HEK293 (cell line): ENCODE measurements around the gene POU2AF1.
A peak's percentile ranks its signal among the peaks of the same experiment; 100 is the strongest.

Experiments
- CTCF ChIA-PET: fragments of 350-600 bp; formaldehyde crosslinking; extraction: SDS; loops from one replicate; lab custom pipeline; 2021; ENCODE audit warnings: antibody characterized with exemption; lab: Yijun Ruan, JAX
- POLR2A ChIA-PET: fragments of 300-600 bp; formaldehyde crosslinking; extraction: SDS; loops from one replicate; lab custom pipeline; 2020; ENCODE audit warnings: antibody characterized with exemption, inconsistent platforms; lab: Yijun Ruan, JAX
- H3K27ac ChIP-seq: fragments of 200-500 bp; sonication (Bioruptor generic); 2 replicates; pipeline ENCODE4 v1.5.1; 2014; ENCODE audit warnings: low read depth, low read length, control low read depth, inconsistent platforms; ENCODE audit errors: extremely low read depth
- H3K36me3 ChIP-seq, 2 experiments: fragments of 200-500 bp in 1 of 2; sonication (Bioruptor generic) in 1 of 2; 1 replicate in 1 of 2; 2 replicates in 1 of 2; pipeline ENCODE4 v1.5.1; 2014 to 2017; ENCODE audit warnings: inconsistent platforms in 2 of 2, low read length in 2 of 2; ENCODE audit not compliant: control insufficient read depth in 2 of 2, insufficient read depth in 1 of 2
- H3K4me1 ChIP-seq: fragments of 200-500 bp; sonication (Bioruptor generic); 2 replicates; pipeline ENCODE4 v1.5.1; 2014; ENCODE audit warnings: mild to moderate bottlenecking, low read length, inconsistent platforms; ENCODE audit not compliant: control insufficient read depth, insufficient read depth
- H3K4me3 ChIP-seq: 2 replicates; pipeline ENCODE4 v1.5.1; 2011; ENCODE audit warnings: low read depth, mild to moderate bottlenecking, control low read depth, low read length, moderate library complexity
- H3K9me3 ChIP-seq: fragments of 200-500 bp; sonication (Bioruptor generic); 2 replicates; pipeline ENCODE4 v1.5.1; 2014; ENCODE audit warnings: low read depth, low read length, inconsistent platforms; ENCODE audit not compliant: control insufficient read depth, insufficient read depth
- BCL11A ChIP-seq: fragments of 450-650 bp; formaldehyde crosslinking; IDR thresholded peaks from 2 replicates; pipeline ENCODE4 v1.5.1; 2016; ENCODE audit warnings: low read depth, missing biosample characterization, missing genetic modification characterization
- ELK4 ChIP-seq: IDR thresholded peaks from 2 replicates; pipeline ENCODE4 v1.6.1; 2011; ENCODE audit warnings: mild to moderate bottlenecking, low read depth, low read length, borderline replicate concordance
- GLIS1 ChIP-seq: fragments of 450-650 bp; formaldehyde crosslinking; IDR thresholded peaks from 2 replicates; pipeline ENCODE4 v1.5.1; 2016; ENCODE audit warnings: missing biosample characterization, missing genetic modification characterization
- SALL2 ChIP-seq: fragments of 450-650 bp; formaldehyde crosslinking; IDR thresholded peaks from 2 replicates; pipeline ENCODE4 v1.5.0; 2017; ENCODE audit warnings: missing biosample characterization, mild to moderate bottlenecking, missing genetic modification characterization, borderline replicate concordance
- SP2 ChIP-seq: fragments of 450-650 bp; formaldehyde crosslinking; IDR thresholded peaks from 2 replicates; pipeline ENCODE4 v1.5.1; 2016; ENCODE audit warnings: missing biosample characterization, missing genetic modification characterization
- TRIM28 ChIP-seq: IDR thresholded peaks from 2 replicates; pipeline ENCODE4 v1.6.1; 2011; ENCODE audit warnings: low read length, control low read depth, borderline replicate concordance
- ZEB2 ChIP-seq: fragments of 450-650 bp; formaldehyde crosslinking; IDR thresholded peaks from 2 replicates; pipeline ENCODE4 v1.5.1; 2016; ENCODE audit warnings: missing biosample characterization, missing genetic modification characterization
- ZIC2 ChIP-seq: fragments of 450-650 bp; formaldehyde crosslinking; IDR thresholded peaks from 2 replicates; pipeline ENCODE4 v1.5.1; 2016; ENCODE audit warnings: missing biosample characterization, missing genetic modification characterization
- ZNF132 ChIP-seq: fragments of 450-650 bp; formaldehyde crosslinking; IDR thresholded peaks from 2 replicates; pipeline ENCODE4 v1.5.1; 2017; ENCODE audit warnings: missing biosample characterization, missing genetic modification characterization, borderline replicate concordance
- ZNF324 ChIP-seq: fragments of 450-650 bp; formaldehyde crosslinking; IDR thresholded peaks from 2 replicates; pipeline ENCODE4 v1.5.1; 2016; ENCODE audit warnings: missing biosample characterization, missing genetic modification characterization
- ZNF341 ChIP-seq: fragments of 450-650 bp; formaldehyde crosslinking; IDR thresholded peaks from 2 replicates; pipeline ENCODE4; 2016; ENCODE audit warnings: low read depth, missing biosample characterization, missing genetic modification characterization
- ZNF423 ChIP-seq: fragments of 450-650 bp; formaldehyde crosslinking; IDR thresholded peaks from 2 replicates; pipeline ENCODE4 v1.5.1; 2016; ENCODE audit warnings: missing biosample characterization, missing genetic modification characterization
- ZNF513 ChIP-seq: fragments of 450-650 bp; IDR thresholded peaks from 2 replicates; pipeline ENCODE4 v1.5.1; 2018; ENCODE audit warnings: missing biosample characterization, missing genetic modification characterization
- ZNF529 ChIP-seq: fragments of 450-650 bp; formaldehyde crosslinking; IDR thresholded peaks from 2 replicates; pipeline ENCODE4 v1.5.1; 2017; ENCODE audit warnings: missing genetic modification characterization, missing biosample characterization; ENCODE audit not compliant: insufficient replicate concordance
- ZNF555 ChIP-seq: fragments of 450-650 bp; formaldehyde crosslinking; conservative IDR thresholded peaks from 2 replicates; pipeline ENCODE4 v1.5.1; 2017; ENCODE audit warnings: missing biosample characterization, mild to moderate bottlenecking, missing genetic modification characterization, inconsistent platforms
- ZNF677 ChIP-seq: fragments of 450-650 bp; IDR thresholded peaks from 2 replicates; pipeline ENCODE4 v1.5.0; 2018; ENCODE audit warnings: missing biosample characterization, mild to moderate bottlenecking, missing genetic modification characterization, moderate library complexity
- ZNF768 ChIP-seq: fragments of 450-650 bp; formaldehyde crosslinking; IDR thresholded peaks from 2 replicates; pipeline ENCODE4 v1.5.1; 2018; ENCODE audit warnings: missing biosample characterization, mild to moderate bottlenecking, missing genetic modification characterization
- ZXDB ChIP-seq: fragments of 450-650 bp; formaldehyde crosslinking; IDR thresholded peaks from 2 replicates; pipeline ENCODE4 v1.5.1; 2016; ENCODE audit warnings: missing biosample characterization, missing genetic modification characterization
- TF ChIP-seq, protein P1 (sequence below): fragments of 450-650 bp; formaldehyde crosslinking; IDR thresholded peaks from 2 replicates; pipeline ENCODE4 v1.5.1; 2016; ENCODE audit warnings: missing biosample characterization, missing genetic modification characterization
- TF ChIP-seq, protein P2 (sequence below): fragments of 450-650 bp; formaldehyde crosslinking; IDR thresholded peaks from 2 replicates; pipeline ENCODE4 v1.5.1; 2017; ENCODE audit warnings: missing biosample characterization, missing genetic modification characterization

The POU2AF1 gene

GRCh38 chr11:111405551-111405950 is 26.5 kb upstream of the POU2AF1 start:
- ChIA-PET POLR2A (no interaction called here), CTCF (no interaction called here)
- Histone ChIP-seq H3K4me3 (no peak overlapping the region), H3K27ac (no peak overlapping the region), H3K36me3 (no peaks in the 10 kb centered on the region), H3K9me3 (no peaks in the 10 kb centered on the region), H3K4me1 (no peaks in the 10 kb centered on the region)
- TF ChIP-seq ZNF555 (tag by site-specific recombination): no peak
- no peak for TF ChIP-seq ZXDB (tag by site-specific recombination)
- TF ChIP-seq ZNF324: no peak
- TF ChIP-seq, protein P1, sequence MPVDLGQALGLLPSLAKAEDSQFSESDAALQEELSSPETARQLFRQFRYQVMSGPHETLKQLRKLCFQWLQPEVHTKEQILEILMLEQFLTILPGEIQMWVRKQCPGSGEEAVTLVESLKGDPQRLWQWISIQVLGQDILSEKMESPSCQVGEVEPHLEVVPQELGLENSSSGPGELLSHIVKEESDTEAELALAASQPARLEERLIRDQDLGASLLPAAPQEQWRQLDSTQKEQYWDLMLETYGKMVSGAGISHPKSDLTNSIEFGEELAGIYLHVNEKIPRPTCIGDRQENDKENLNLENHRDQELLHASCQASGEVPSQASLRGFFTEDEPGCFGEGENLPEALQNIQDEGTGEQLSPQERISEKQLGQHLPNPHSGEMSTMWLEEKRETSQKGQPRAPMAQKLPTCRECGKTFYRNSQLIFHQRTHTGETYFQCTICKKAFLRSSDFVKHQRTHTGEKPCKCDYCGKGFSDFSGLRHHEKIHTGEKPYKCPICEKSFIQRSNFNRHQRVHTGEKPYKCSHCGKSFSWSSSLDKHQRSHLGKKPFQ: no peak
- TF ChIP-seq ZNF677: no peak
- TF ChIP-seq ZNF768 (tag by site-specific recombination): 0 out of 2 replicates have a peak, but pooled peaks have one; percentile 27

DNA sequence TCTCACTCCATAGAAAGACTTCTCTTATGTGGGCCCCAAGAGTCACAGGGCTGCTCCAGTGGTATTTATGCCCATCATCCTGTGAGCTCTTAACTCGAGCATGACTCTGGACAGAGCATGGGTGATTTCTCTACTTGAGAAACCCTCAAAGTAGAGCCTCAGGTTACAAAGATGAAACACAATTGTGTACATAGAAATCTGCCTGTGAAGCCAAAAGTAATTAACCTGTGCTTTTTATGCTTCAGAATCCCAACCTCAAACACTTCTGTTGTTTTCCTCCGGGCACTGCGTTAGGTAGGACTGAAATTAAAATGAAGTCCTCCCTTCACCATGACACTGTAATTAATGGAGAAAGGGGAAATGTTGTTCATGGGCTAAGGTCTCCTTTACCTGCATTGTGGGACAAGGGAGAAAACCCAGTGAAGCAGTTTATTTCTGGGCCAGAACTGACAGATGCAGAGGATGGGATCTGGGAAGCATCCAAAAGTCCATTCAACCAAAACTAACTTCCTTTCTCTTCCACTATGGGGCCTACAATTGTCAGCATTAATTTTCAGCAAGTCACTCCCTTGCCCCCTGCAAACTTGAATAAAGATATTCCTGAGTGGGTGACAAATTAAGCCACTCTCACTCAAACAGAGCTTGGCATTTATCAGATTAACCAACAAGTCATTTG is 24.1 kb upstream of the POU2AF1 start:
- Histone ChIP-seq H3K4me1 (no peaks in the 10 kb centered on the region), H3K9me3 (no peaks in the 10 kb centered on the region), H3K36me3 (no peaks in the 10 kb centered on the region)
- ChIA-PET CTCF (interaction anchor here (0.7 kb wide), 1 partner anchor 19 kb away, joined by 3 read pairs; no protein-coding TSS in a partner anchor), POLR2A (no interaction called here)
- TF ChIP-seq GLIS1 (tag by site-specific recombination): no peak
- TF ChIP-seq SP2 (tag by site-specific recombination): no peak
- TF ChIP-seq TRIM28: no peak
- TF ChIP-seq ZNF513 (tag by site-specific recombination): no peak
- no peak for TF ChIP-seq ZNF132 (tag by site-specific recombination)
- TF ChIP-seq, all 188 proteins: peak for 0
- Histone ChIP-seq H3K4me3 (no peak overlapping the region), H3K27ac (no peak overlapping the region)

DNA sequence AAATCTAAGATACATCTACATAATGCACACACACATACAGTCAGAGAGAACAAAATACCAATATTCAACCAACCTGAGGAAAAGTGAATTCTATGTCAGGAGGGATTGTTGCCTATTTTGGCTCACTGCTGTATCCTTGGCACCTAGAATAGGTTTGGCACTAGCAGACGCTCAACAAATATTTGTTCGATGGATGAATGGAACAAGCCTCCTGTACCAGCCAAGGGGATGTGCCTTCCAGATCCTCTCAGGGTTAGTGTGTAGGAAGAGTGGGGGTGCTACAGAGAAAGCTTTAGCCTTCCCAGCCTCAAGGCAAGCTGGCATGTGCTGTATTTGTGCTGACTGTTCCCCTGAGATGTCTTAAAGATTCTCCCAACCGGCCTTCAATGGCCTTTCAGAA is 23.3 kb upstream of the POU2AF1 start:
- H3K4me1 ChIP-seq: no peaks in the 10 kb centered on the region
- no peaks in the 10 kb centered on the region for H3K9me3 ChIP-seq
- ChIA-PET CTCF (no interaction called here), POLR2A (no interaction called here)
- H3K36me3 ChIP-seq: no peaks in the 10 kb centered on the region
- H3K27ac ChIP-seq: no peak overlapping the region
- H3K4me3 ChIP-seq: no peak overlapping the region
- no peak for TF ChIP-seq SALL2 (tag by site-specific recombination)
- no peak for TF ChIP-seq BCL11A
- TF ChIP-seq ZNF423 (tag by site-specific recombination): no peak
- TF ChIP-seq ZNF341: no peak
- no peak for TF ChIP-seq ZEB2
- no peak for TF ChIP-seq ZIC2 (tag by site-specific recombination)
- TF ChIP-seq ZNF529: no peak
- TF ChIP-seq ELK4: no peak
- TF ChIP-seq, protein P2, sequence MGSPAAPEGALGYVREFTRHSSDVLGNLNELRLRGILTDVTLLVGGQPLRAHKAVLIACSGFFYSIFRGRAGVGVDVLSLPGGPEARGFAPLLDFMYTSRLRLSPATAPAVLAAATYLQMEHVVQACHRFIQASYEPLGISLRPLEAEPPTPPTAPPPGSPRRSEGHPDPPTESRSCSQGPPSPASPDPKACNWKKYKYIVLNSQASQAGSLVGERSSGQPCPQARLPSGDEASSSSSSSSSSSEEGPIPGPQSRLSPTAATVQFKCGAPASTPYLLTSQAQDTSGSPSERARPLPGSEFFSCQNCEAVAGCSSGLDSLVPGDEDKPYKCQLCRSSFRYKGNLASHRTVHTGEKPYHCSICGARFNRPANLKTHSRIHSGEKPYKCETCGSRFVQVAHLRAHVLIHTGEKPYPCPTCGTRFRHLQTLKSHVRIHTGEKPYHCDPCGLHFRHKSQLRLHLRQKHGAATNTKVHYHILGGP (tag by site-specific recombination): no peak
